CD4-positive, alpha-beta T cell treated with Interleukin-4 for 1 hour (primary cell): Measurements from ENCODE around the gene NAT9.

ENCODE experiments used
- DNase-seq, 2 donors: peaks; one replicate each; pipeline ENCODE4 v3.0.0-alpha.2; 2020 to 2022

The NAT9 gene, protein sequence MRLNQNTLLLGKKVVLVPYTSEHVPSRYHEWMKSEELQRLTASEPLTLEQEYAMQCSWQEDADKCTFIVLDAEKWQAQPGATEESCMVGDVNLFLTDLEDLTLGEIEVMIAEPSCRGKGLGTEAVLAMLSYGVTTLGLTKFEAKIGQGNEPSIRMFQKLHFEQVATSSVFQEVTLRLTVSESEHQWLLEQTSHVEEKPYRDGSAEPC

DNA sequence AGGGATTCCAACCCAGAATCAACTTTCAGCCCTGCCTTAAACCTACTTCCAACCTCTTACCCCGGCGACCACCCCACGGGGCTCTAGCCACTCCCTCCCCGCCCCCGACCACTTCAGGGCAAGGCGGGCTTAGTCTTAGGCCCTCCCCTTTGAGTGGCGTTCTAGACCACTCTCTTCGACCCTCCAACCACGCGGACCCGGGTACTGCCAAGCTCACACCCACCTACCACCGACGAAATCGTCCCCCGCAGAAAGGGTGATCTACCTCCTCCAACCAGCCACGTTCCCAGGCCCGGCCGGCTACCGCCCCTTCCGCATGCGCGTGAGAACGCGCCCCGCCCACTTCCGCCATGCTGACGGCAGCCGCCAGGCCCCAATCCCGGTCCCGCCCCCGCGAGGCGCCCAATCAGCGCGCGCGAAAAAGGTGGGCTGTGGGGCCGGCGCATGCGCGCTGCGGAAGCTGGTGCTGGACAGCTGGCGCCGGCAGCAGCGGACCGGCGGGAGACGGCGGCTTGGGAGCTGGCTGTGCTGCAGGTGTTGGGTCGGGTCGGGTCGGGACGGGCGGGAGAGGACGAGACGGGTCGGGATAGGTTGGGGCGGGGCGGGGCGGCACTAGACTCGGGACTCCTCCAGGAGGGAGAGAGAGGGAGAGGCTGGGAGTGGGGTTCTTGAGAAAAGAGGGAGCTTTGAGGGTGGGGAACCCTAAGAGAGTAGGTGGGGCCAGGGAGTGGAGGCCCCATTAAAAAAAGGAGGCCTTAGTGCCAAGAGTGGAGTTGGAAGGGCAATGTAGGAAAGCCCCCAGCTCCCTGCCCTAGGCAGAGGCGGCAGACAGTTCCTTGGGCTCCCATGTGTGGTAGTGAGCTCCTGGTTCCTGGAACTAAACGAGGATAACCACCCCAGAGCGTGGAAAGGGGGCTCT is at the start of gene NAT9:
NAT9 (minus strand) TSS at position 302 of the 919 bp plus-strand sequence. CDS start 647 bp downstream, outside the sequence.
- peak; percentile 97 for DNase-seq

DNA sequence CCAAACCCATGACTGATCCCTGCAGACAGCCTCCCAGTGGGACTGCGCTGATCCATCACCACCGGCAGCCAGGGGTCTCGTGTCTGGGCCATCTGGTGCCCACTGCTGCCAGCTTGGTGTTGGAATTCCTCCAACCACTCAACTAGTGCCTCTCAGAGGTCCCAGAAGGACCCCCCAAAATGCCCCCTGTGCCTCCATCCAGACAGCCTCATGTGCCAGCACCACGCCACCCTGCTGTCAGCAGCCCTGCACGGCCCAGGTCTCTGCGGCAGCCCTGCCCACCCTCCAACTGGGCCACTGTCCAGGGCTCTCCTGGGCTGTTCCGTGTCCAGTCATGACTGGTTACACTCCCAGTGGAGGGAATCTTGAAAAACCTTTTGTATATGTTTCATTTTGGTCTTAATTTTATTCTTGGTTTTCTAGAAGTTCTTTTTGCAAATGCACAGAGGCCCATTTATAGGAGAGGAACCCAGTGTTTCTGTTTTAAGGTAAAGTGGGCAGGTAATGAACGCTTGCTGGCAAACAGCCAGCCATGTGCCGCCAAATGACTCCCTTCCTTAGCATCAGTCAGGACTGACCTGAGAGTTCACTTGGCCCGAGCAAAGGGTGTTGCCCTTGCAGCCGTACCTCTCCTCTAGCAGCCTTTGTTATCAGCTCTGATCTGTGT is 48.9 kb upstream of the NAT9 start:
- no peak for DNase-seq

DNA sequence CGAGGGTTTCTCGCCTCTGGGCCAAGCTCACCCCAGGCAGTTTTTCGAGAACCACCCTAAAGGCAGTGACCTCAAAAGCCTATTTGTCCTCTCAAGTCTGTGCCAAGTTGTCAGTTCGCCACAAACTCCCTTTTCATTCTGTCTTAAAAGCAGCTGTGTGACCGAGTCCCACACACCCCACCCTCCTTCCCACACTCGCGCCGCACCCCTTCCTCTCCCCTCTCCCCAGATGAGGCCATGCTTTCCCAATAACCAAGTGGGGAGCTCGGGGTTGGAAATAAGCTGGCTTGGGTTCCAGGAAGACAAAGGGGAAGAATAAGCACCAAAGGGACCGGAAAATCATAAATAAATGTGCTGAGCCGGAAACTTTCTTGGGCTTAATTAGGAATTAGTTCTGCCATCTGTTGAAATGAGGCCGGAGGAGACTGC is 46.8 kb upstream of the NAT9 start:
- no peak for DNase-seq

DNA sequence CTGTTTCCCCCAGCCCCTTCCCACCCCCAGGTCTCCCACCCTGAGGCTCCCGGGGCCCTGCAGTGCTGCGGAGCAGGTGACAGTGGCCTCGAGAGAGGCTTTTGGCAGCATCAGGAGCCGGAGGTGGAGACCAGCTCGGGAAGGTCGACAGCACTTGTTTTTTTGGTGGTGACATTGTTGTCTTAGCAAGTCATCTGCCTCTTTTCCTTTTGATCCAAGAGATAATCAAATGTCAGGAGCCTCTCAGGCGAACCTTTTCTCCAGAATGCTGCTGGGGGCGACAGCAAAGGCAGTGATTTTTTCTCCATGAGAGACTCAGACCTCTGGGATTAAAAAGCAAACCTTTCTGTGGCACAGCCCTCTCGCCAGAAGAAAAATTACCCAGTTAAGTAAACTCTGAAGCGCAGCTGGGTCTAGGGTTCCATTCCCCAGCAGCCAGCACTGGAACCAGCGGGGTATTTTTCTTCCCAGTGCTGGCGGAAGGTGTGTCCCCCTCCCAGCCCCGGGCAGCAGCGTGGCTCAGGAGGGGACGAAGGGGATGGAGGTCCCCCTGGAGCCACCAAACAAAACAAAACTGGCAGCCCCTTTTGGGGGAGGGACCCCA is 46.3 kb upstream of the NAT9 start:
- no peak for DNase-seq

DNA sequence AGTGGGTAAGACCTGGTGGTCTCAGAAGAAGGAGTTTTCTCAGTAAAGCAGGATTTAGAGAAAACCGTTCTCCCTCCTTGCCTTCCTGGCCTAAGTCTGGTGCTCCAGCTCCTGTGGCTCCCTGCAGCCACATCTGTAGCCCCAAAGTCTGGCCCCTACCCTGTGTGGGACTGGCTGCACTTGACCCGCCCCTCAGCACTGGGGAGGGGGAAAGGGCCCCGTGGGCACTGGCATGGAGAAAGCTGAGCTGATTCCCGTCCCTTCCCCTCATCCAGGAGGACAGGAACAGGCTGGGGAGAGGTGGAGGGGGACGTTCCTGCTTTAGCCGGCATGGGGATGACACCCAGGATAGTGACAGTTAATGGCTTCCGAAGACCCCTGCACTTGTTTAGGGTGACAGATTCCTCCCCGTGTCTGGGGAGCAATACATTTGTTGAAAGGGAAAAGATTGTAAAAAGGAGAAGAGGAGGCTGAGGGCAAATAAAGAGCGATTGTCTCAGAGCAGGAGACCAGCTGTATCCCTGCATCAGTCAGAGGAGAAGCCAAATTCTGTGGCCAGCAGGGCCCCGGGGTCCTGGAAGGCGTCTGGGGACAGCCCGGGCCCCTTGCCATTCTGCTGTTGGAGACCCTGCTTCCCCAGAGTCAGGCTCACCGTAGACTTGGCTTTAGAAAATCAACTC is 45.6 kb upstream of the NAT9 start:
- no peak for DNase-seq

DNA sequence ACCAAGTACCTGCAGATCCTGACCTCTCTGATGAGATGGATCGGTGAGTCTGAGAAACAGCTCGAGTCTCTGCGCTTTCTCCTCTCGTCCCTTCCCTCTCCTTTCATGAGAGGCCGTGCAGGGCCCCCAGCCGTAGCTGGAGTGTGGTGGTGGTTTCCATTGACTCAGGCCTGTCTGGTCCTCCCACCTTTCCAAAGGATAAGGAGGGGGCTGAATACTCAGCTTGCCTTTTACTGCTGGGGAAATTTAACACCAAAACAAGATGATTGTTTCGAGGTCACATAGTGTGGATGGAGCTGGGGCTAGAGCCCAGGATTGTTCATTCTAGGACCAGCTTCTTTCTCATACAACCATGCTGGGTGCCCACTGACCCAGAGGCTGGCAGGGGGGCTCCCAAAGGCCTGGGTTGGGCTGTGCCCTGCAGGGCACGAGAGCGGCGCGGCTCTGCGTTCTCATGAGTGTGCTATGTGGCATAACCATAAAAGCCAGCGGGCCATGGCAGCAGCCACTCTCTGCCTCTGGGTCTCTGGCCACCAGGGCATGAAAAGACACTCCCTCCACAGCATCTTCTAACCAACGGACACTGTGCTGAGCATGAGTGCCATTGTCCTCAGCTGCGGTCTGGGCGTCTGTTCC is 43.8 kb upstream of the NAT9 start:
- DNase-seq, result no peak

DNA sequence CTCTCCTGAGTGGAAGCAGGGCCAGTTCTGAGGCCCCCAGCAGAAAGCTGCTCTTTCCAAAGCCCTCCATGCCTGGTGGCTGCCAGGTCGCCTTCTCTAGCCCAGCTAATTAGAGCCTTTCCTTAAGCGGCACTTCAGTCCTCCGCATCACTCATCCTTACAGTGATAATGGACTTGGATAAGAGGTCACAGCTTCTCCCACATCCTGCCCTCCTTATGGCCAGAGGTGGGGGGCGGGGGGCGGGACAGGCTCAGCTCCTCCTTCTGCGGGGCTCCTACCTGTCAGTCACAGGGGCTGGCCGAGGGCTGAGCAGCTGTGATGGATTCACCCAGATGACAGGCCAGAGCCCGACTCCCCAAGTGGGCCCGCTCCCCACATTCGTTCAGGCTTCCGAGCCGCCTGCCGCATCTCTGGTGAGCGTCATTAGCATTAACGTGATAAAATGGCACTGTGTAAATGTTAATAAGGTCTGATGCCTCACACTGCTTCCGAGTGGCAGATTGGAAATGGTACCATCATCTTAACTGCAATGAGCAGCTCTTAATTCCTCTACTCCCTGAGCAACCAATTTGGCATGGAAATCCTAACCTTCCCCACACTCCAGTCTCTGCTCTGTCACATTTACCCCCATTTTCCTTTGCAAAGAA is 42.3 kb upstream of the NAT9 start:
- DNase-seq, result no peak

DNA sequence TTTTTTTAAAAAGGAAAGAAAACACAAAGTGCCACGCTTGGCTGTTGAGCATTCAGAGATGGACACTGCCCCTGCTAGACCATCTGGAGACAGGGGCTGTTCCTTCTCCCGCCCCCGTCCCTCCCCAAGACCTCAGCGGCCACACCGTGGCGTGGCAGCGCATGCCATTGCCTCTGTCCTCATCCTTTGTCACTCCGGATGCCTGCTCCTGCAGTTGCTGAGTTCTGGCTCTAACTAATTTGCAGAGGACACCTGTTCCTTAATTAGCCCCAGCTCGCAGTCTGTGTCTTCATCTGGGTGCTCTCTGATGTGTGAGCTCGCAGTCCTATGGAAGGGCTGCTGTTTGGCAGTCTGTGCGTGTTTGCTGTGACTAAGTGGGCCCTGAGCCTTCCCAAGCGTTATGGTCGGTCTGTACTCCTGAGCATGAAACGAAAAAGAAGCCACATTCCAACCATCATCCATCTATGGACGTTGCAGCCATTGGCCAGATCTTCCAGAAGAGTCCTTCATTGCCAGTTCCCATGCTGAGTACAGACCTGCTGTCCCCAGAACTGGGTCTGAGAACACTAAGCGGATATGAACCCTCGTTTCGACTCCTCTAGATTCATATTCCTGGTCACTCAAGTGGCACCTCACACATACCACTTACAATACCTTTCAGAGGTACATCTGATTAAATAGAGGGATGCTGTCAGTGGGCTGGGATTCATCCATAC is 40.9 kb upstream of the NAT9 start:
- DNase-seq, result no peak

DNA sequence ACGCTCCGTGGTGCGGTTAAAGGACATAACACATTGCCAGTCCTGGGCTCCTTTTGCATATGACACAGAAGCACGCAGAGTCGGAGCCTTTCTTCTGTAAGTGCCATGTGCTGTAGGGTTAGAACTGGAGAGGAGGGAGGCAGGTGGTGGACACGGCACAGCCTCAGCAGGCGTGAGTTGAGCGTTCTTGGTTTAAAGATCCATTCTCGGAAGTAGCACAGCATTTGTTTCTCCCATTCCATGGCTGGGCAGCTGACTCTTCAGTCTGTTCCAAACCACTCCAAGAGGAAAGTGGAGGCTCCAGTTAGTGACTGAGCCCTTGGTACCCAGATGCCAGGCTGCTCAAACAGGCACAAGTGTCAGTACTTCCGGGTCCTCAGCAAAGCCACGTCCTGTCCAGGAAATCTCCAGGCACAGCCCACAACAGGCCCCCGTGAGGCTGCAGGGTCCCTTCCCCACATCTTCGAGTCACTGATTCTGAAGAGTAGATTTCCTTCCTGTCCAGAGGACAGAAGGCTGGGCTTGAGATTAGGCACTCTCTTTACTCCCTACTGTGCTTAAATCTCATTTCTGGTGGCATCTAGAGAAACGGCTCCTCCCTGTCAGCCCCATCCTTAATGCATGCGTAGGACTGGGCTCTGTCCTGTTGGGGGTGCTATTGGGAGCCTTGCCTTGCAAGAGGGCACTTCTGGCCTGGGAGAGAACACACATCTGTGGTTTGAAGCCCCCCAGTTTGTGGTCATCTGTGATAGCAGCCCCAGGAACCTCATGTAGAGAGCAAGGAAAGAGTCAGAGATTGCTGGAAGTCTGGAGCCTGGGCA is 39.6 kb upstream of the NAT9 start:
- no peak for DNase-seq

DNA sequence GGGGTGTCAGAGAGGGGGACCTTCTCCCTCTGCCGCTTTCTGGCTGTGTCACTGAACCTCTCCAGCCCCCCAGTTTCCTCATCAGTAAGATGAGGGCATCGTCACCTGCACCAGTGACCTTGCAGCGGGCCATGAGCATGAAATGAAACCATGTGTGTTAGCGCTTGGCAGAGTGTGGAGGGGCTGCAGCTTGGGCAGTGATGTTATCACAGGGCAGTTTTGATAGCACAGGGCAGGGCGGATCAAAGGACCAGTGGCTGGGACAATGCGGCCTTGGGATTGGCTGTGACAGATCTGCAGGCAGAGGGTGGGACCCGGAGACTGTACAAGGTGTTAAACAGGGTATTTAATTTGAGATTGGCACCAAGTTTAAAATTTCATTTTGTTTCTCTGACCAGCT is 38.9 kb upstream of the NAT9 start:
- no peak for DNase-seq

DNA sequence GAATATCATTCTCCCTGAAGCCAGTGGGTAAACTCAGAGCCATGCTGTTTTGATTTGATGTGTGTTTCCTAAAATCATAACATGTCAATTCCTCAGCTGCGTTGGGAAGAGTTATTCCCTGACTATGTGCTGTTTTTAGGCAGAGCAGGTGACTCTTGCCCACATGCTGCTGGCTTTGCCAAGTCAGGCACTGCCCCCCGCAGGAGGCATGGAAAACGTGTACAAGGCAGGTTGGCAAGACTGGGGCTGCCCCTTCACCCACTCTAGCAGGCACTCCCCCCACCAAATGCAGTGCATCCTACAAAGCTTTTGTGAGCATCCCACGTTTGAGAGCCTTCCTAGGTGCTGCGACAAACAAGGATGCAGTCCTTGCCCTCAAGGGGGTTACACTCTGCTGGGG is 38.3 kb upstream of the NAT9 start:
- DNase-seq, result no peak

DNA sequence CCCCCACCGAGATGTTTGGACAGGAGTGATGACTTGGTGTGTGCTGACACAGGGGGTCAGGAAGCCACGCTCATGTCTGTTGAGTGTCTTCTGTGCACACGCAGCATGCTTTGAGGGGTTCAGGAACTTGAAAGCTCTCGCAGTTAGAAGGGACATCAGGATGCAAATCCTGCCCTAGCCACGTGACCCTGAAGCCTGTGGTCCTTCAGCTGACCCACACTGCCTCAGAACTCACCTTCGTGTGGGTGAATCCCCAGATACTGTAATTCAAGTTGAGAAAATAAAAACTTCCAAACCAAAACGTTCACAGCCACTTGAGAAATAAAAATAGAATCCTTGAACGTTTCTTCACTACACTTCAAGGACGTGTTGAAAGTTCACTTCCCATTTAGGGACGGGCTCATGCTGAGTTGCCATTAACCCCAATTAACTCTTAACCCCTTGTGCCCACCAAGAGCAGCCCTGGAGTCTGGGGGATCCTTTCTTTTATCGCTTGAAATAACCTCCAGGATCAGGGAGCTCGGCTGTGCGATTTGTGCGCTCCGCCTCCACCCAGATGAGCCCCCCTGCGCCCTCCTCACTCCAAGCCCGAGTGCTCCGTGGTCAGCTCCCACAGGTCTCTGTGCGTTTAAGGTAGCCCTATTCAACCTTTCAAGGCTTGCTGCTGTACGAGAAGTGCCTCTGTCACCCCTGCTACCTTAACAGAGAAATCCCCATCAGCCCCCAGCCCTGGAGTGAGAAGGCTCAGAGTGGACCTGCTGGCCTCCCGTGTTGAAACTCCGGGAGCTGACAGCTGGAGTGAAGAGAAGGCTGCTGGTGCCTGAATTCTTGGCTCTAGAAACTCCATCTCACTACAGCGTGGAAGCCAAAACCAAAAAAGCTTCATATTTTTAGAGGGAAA is 36.2 kb upstream of the NAT9 start:
- DNase-seq, result no peak

DNA sequence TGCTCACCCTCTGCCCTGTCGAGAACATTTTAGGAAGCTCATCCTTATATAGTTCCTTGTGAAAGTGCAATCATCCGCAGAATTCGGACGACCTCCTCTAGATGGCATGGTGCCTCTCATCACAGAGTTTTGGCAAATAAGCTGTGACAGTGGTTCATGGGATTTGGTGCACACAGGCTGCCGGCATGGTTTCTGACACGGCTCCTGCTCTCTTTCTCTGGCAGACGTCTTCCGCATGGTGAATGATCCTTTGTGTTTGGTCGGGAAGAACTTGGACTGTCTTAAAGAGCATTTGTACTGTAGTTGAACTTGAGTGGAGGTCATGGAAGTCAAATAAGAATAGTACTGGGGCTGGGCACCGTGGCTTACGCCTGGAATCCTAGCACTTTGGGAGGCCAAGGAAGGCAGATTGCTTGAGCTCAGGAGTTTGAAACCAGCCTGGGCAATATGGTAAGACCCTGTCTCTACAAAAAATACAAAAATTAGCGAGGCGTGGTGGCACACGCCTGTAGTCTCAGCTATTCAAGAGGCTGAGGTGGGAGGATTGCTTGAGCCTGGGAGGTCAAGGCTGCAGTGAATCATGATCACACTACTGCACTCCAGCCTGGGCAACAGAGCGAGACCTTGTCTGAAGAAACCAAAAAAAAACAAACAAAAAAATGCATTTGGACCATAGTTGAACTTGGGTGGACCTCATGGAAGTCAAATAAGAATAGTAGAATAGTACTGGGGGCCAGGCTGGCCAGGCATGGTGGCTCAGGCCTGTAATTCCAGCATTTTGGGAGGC is 34.7 kb upstream of the NAT9 start:
- DNase-seq, result no peak

DNA sequence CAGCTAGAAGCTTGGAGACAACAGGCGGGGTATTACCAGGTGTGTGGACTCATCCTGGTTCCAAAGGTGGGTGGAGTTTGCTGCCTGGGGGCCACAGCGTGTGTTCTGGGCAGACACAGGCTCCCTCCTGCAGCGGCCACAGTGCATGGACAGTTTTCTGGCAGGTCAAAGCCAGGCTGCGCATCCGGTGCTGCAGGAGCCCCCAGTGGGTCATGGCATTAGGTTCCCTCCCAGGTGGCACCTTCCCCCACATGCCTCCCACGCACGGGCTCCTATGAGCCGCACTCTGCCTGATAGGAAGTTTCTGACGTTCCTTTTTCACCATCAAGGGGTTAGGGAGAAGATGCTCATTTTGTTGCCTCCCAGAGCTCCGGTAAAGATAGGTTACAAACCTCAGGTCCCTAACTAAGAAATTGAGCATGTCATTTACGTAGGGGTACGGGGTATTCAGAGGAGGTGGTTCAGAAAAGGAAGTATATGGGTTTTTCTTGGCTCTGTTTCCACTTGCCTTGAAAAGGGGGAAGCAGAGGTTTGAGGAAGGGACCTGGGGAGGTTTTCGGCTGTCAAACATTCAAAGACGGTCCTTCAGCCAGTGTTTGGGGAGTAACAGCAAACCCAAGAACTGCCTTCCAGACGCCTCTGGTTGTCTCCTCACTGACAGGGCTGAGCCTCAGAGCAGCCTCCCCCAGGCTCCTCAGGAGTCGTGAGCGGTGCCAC is 32.7 kb upstream of the NAT9 start:
- no peak for DNase-seq

DNA sequence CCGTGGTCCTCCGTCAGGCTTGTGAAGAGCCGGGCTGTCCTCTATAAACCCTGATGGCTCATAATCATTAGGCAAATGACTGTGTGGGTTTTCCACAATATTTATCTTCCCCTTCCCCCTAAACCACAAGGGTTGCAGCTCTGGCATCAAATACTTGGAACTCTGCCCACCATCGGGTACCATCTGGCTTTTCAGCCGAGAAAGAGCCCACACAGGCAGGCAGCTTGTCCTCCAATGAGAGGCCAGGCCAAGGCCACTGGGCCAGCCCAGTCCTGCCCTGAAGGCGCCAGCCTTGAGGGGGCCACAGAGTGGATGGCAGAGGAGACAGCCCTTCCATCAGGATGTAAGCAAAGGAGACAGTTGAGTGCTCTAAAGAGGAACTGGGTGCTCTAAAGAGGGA is 31.8 kb upstream of the NAT9 start:
- DNase-seq, result no peak

DNA sequence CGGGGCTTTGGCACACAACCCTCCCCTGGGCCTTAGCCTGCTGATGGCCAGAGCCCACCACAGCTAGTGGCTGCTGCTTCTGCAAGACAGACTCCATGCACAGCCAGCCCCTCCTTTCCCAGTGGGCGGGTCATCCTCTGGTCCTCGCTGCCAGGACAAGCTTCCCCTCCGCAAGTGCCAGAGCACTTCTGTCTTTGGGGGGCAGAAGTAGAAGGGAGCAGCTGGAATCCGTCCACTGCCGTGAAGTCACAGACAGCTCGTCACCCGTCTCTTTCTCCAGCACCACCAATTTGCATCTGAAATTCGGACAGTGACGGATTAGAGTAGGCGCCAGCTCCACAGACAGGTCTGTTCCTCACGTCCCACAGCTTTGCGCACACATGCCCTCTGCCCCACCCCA is 31.3 kb upstream of the NAT9 start:
- DNase-seq, result no peak

DNA sequence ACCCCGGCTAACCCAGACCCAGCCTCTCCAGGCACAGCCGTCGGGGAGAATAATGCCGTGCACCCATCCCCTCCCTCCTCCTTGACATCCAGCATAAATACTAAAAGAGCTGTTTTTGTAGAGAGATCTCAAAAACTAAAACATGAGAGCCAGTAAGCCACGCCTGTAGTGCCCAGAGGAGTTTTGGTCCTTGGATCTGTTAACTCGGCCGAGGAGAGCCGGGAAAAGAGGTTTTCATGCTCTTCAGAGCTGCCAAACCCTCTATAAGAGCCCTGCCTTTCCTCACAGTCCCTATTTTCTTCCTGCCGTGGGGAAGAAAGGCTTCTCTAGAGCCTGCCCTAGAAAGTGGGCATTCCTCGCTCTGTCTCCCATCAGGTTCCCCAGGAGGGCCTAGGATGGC is 30.2 kb upstream of the NAT9 start:
- DNase-seq, result no peak

DNA sequence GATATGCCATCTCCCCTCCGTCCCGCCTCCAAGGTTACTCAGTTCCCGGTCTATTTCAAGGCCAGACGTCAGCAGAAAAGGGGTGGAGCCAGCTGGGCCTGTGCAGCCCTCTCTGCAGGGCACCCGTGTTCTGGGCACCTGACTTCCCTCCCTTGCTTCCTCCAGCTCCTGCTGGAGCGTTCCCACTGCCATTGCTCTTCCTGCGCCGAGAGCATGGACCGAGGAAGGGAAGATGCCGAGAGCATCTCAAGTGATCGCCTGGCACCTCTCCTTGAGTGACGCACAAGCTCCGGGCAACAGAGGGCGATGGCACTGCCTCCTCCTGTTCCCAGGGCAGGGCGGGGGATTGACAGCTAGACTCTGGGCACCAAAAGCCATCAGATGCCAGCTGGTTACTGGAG is 29.4 kb upstream of the NAT9 start:
- DNase-seq, result no peak
